ENCODE data around the gene SMARCA4. TPM values are rescaled to one million over a fixed set of nuclear protein-coding genes. Genes with fewer than 3 reads are reported as not detected.
"Not testable (repeated sequence)": the region's sequence is repeated elsewhere in the genome, so short reads cannot be mapped to it uniquely, and the experiment has no call there.

Gene SMARCA4
- polyA plus RNA-seq, 1 experiment: 41.6 TPM

- no peak for DNase-seq (ENCODE audit: low read depth, low spot score)
- POLR2A ChIA-PET: interaction anchor here (0.5 to 0.7 kb wide), 2 partner anchors 12 to 13 kb away, joined by 4 to 5 read pairs; no protein-coding TSS in a partner anchor
These were observed 127.8 kb downstream of the SMARCA4 start for GRCh38 chr19:11088506-11089253.

GRCh38 chr19:11089254-11090013 is 128.6 kb downstream of the SMARCA4 start, which contains the start of gene LDLR:
LDLR (plus strand) TSS chr19:11089463; CDS start chr19:11089549, 86 bp downstream.
- no peaks in the 10 kb centered on the region for H3K27me3 ChIP-seq (ENCODE audit: control insufficient read depth, insufficient read depth, low read length)
- peak; percentile 69 for DNase-seq (ENCODE audit: low read depth, low spot score)
- TF ChIP-seq CTCF (IDR thresholded peaks at IDR 0.05; ENCODE audit: low read depth, low read length): no peak
- peak within 1 kb of the TSS; percentile 86 for H3K4me3 ChIP-seq (ENCODE audit: low read depth, low read length)
- POLR2A ChIA-PET: interaction anchor here (0.6 kb wide), 1 partner anchor 195 kb away, joined by 3 read pairs; no protein-coding TSS in a partner anchor
- peak within 1 kb of the TSS; percentile 95 for H3K27ac ChIP-seq (ENCODE audit: low read depth, low read length)
- H3K9me3 ChIP-seq (ENCODE audit: control insufficient read depth, insufficient read depth, low read length): no peaks in the 10 kb centered on the region; the same call in 1 of the 2 replicates
- CTCF ChIA-PET: interaction anchor here (1.1 to 2.1 kb wide), 3 partner anchors 37 to 153 kb away, joined by 4 to 7 read pairs (median 4); no protein-coding TSS in a partner anchor

More at GRCh38 chr19:11088506-11089253, 127.8 kb downstream of the SMARCA4 start:
- Histone ChIP-seq H3K27me3 (ENCODE audit: control insufficient read depth, insufficient read depth, low read length) (no peaks in the 10 kb centered on the region), H3K4me3 (ENCODE audit: low read depth, low read length) (peak overlapping the region; percentile 86), H3K27ac (ENCODE audit: low read depth, low read length) (peak overlapping the region; percentile 95), H3K9me3 (ENCODE audit: control insufficient read depth, insufficient read depth, low read length) (no peaks in the 10 kb centered on the region; the same call in 1 of the 2 replicates)
- CTCF ChIA-PET: interaction anchor here (1.1 to 2.1 kb wide), 3 partner anchors 38 to 153 kb away, joined by 4 to 7 read pairs (median 4); no protein-coding TSS in a partner anchor
- TF ChIP-seq CTCF (IDR thresholded peaks at IDR 0.05; ENCODE audit: low read depth, low read length): no peak

- H3K27me3 ChIP-seq (ENCODE audit: control insufficient read depth, insufficient read depth, low read length); CTCF ChIA-PET; DNase-seq (ENCODE audit: low read depth, low spot score); H3K9me3 ChIP-seq (ENCODE audit: control insufficient read depth, insufficient read depth, low read length): not testable (repeated sequence)
- peak overlapping the region; percentile 86 for H3K4me3 ChIP-seq (ENCODE audit: low read depth, low read length)
- POLR2A ChIA-PET: interaction anchor here (0.6 kb wide), 1 partner anchor 196 kb away, joined by 3 read pairs; no protein-coding TSS in a partner anchor
- peak overlapping the region; percentile 95 for H3K27ac ChIP-seq (ENCODE audit: low read depth, low read length)
These were observed 129.1 kb downstream of the SMARCA4 start for GRCh38 chr19:11090014-11090263.

GRCh38 chr19:11090264-11090996 is 129.6 kb downstream of the SMARCA4 start:
- ChIA-PET CTCF (interaction anchor here (1.8 kb wide), 1 partner anchor 35 kb away, joined by 7 read pairs; no protein-coding TSS in a partner anchor), POLR2A (interaction anchor here (0.6 kb wide), 1 partner anchor 196 kb away, joined by 3 read pairs; no protein-coding TSS in a partner anchor)
- Histone ChIP-seq H3K9me3 (ENCODE audit: control insufficient read depth, insufficient read depth, low read length) (no peaks in the 10 kb centered on the region; the same call in 1 of the 2 replicates), H3K27ac (ENCODE audit: low read depth, low read length) (peak overlapping the region; percentile 95), H3K4me3 (ENCODE audit: low read depth, low read length) (peak overlapping the region; percentile 90), H3K27me3 (ENCODE audit: control insufficient read depth, insufficient read depth, low read length) (no peaks in the 10 kb centered on the region)
- TF ChIP-seq CTCF (IDR thresholded peaks at IDR 0.05; ENCODE audit: low read depth, low read length): no peak
- peak; percentile 77 for DNase-seq (ENCODE audit: low read depth, low spot score)

Data from AG04450 (cell line).